IMR-90 (cell line): ENCODE measurements around the gene SLC1A5. TPM values are rescaled to one million over a fixed set of nuclear protein-coding genes. Genes with fewer than 3 reads are reported as not detected.

Experiments used
- ATAC-seq: fragments of 200-7000 bp; cut with Tn5 transposase; 2 replicates; pipeline ENCODE4 v1.9.1; 2020; ENCODE audit warnings: low read depth, mild to moderate bottlenecking, moderate library complexity
- BruUV-seq: library from RNA; stranded (reverse); fragments of 400-500 nt; replicated peaks from 2 replicates; lab custom pipeline; 2021; lab: Mats Ljungman, UMichigan
- CTCF ChIA-PET: fragments of 300-600 bp; formaldehyde crosslinking; extraction: SDS; loops from one replicate; lab custom pipeline; 2021; ENCODE audit warnings: antibody characterized with exemption; lab: Yijun Ruan, JAX
- POLR2A ChIA-PET: fragments of 300-600 bp; sonication (Branson Sonifier 250); formaldehyde crosslinking; loops from one replicate; lab custom pipeline; 2022; ENCODE audit warnings: antibody characterized with exemption; ENCODE audit not compliant: unreplicated experiment; lab: Charles Lee
- DNase-seq: peaks from one replicate; pipeline ENCODE4 v3.0.0; 2013
- H2AFZ ChIP-seq: replicated peaks from 2 replicates; pipeline ENCODE3; 2013; ENCODE audit warnings: low read length, mild to moderate bottlenecking; ENCODE audit not compliant: poor library complexity
- H2AK5ac ChIP-seq: 2 replicates; pipeline ENCODE4 v1.6.1; 2013; ENCODE audit warnings: low read depth, low read length, inconsistent platforms
- H2AK9ac ChIP-seq: replicated peaks from 2 replicates; pipeline ENCODE3; 2013; ENCODE audit warnings: mild to moderate bottlenecking, low read depth, low read length, moderate library complexity; ENCODE audit not compliant: poor library complexity
- H2BK120ac ChIP-seq: 2 replicates; pipeline ENCODE4 v1.6.1; 2013; ENCODE audit warnings: low read depth, low read length, inconsistent platforms
- H2BK15ac ChIP-seq: 3 replicates; pipeline ENCODE4 v1.6.1; 2013; ENCODE audit warnings: low read depth, low read length, inconsistent platforms
- H2BK20ac ChIP-seq: 2 replicates; pipeline ENCODE4 v1.6.1; 2013; ENCODE audit warnings: low read depth, mild to moderate bottlenecking, inconsistent platforms, low read length, moderate library complexity
- H2BK5ac ChIP-seq: 2 replicates; pipeline ENCODE4 v1.6.1; 2013; ENCODE audit warnings: mild to moderate bottlenecking, low read depth, low read length, inconsistent platforms; ENCODE audit not compliant: poor library complexity, severe bottlenecking
- H3K14ac ChIP-seq: replicated peaks from 2 replicates; pipeline ENCODE4 v1.6.1; 2013; ENCODE audit warnings: low read depth, low read length, inconsistent platforms
- H3K18ac ChIP-seq: 2 replicates; pipeline ENCODE4 v1.6.1; 2013; ENCODE audit warnings: low read depth, low read length, control low read depth
- H3K23ac ChIP-seq: 2 replicates; pipeline ENCODE4 v1.6.1; 2013; ENCODE audit warnings: low read depth, low read length, inconsistent platforms
- H3K27ac ChIP-seq: 2 replicates; pipeline ENCODE4 v1.5.1; 2013; ENCODE audit warnings: mild to moderate bottlenecking, control low read depth, low read length; ENCODE audit not compliant: insufficient read depth
- H3K27me3 ChIP-seq: 2 replicates; pipeline ENCODE4 v1.6.1; 2013; ENCODE audit warnings: low read length; ENCODE audit not compliant: control insufficient read depth, insufficient read depth
- H3K36me3 ChIP-seq: 2 replicates; pipeline ENCODE4 v1.6.1; 2013; ENCODE audit warnings: low read length, mixed read lengths; ENCODE audit not compliant: control insufficient read depth, insufficient read depth
- H3K4ac ChIP-seq: 2 replicates; pipeline ENCODE4 v1.6.1; 2013; ENCODE audit warnings: low read depth, low read length, inconsistent platforms
- H3K4me1 ChIP-seq: 2 replicates; pipeline ENCODE4 v1.6.1; 2013; ENCODE audit warnings: low read length, mixed read lengths; ENCODE audit not compliant: control insufficient read depth, insufficient read depth
- H3K4me2 ChIP-seq: 2 replicates; pipeline ENCODE4 v1.6.1; 2013; ENCODE audit warnings: low read depth, mild to moderate bottlenecking, control low read depth, low read length, moderate library complexity
- H3K4me3 ChIP-seq: 2 replicates; pipeline ENCODE4 v1.5.1; 2013; ENCODE audit warnings: low read depth, mild to moderate bottlenecking, control low read depth, low read length, moderate library complexity; ENCODE audit not compliant: insufficient read depth
- H3K56ac ChIP-seq: 2 replicates; pipeline ENCODE4 v1.6.1; 2013; ENCODE audit warnings: low read length, inconsistent platforms; ENCODE audit not compliant: insufficient read depth; ENCODE audit errors: extremely low read depth
- H3K79me1 ChIP-seq, 2 experiments: 2 replicates each; pipeline ENCODE4 v1.6.1; 2013; ENCODE audit warnings: low read length in 2 of 2, inconsistent platforms in 1 of 2, low read depth in 1 of 2
- H3K9ac ChIP-seq: 2 replicates; pipeline ENCODE4 v1.6.1; 2013; ENCODE audit warnings: low read depth, low read length, control low read depth
- H3K9me1 ChIP-seq: 2 replicates; pipeline ENCODE4 v1.6.1; 2013; ENCODE audit warnings: low read length, inconsistent platforms; ENCODE audit not compliant: insufficient read depth
- H3K9me3 ChIP-seq: 2 replicates; pipeline ENCODE4 v1.6.1; 2013; ENCODE audit warnings: low read length; ENCODE audit not compliant: control insufficient read depth, insufficient read depth
- H4K20me1 ChIP-seq: 2 replicates; pipeline ENCODE4 v1.6.1; 2013; ENCODE audit warnings: low read length, inconsistent platforms; ENCODE audit not compliant: insufficient read depth
- H4K5ac ChIP-seq: 2 replicates; pipeline ENCODE4 v1.6.1; 2013; ENCODE audit warnings: mild to moderate bottlenecking, low read depth, low read length, control low read depth
- H4K8ac ChIP-seq, 2 experiments: 2 replicates each; pipeline ENCODE4 v1.6.1; 2013; ENCODE audit warnings: low read depth in 2 of 2, low read length in 2 of 2, control low read depth in 1 of 2, inconsistent platforms in 1 of 2
- H4K91ac ChIP-seq: 2 replicates; pipeline ENCODE4 v1.6.1; 2013; ENCODE audit warnings: low read depth, low read length, inconsistent platforms; ENCODE audit not compliant: insufficient read depth
- CEBPB ChIP-seq: IDR thresholded peaks from 2 replicates; pipeline ENCODE4 v1.6.1; 2012; ENCODE audit warnings: low read depth, low read length, improper control_type of control experiment
- CTCF ChIP-seq: conservative IDR thresholded peaks from 2 replicates; pipeline ENCODE4 v1.5.1; 2012; ENCODE audit warnings: mild to moderate bottlenecking, low read depth, low read length, improper control_type of control experiment
- ELK1 ChIP-seq: fragments of 150-350 bp; IDR thresholded peaks from 2 replicates; pipeline ENCODE4 v1.6.1; 2016; ENCODE audit warnings: low read depth, mild to moderate bottlenecking, low read length, moderate library complexity, borderline replicate concordance
- MAZ ChIP-seq: IDR thresholded peaks from 2 replicates; pipeline ENCODE4 v1.6.1; 2012; ENCODE audit warnings: low read depth, mild to moderate bottlenecking, low read length, improper control_type of control experiment, moderate library complexity, borderline replicate concordance
- RFX5 ChIP-seq: IDR thresholded peaks from 2 replicates; pipeline ENCODE4 v1.8.0; 2012; ENCODE audit warnings: low read depth, mild to moderate bottlenecking, low read length, moderate library complexity
- WGBS, 2 experiments: methylation state at CpG; one replicate each; pipeline versions ENCODE4 v1.1.5 to v1.1.7; 2013; ENCODE audit warnings: missing lambda C conversion rate in 2 of 2; ENCODE audit not compliant: insufficient read length in 1 of 2; ENCODE audit errors: extremely low coverage in 2 of 2; 5-methylcytosine and 5-hydroxymethylcytosine counted together
- dilution Hi-C: fragments of 300-500 bp; cut with HindIII; formaldehyde crosslinking; loops from one replicate; pipeline ENCODE4 v1.14.3; 2018; ENCODE audit warnings: low sequenced_read_pairs; ENCODE audit not compliant: unreplicated experiment
- in situ Hi-C: fragments of 300-500 bp; cut with MboI; formaldehyde crosslinking; loops from 3 replicates; pipeline ENCODE4 v1.14.3; 2019; ENCODE audit warnings: low sequenced_read_pairs, inconsistent platforms, mixed read lengths
- intact Hi-C: fragments of 100-400 bp; cut with micrococcal nuclease; formaldehyde crosslinking; loops from 2 replicates; pipeline ENCODE4 v1.10.0; 2022
- polyA plus RNA-seq, 3 experiments: library from polyadenylated mRNA; depleted of rRNA; stranded (reverse); fragments of >200 nt; gene quantifications; 2 replicates each; pipeline ENCODE4 v1.2.3, GENCODE V29; 2012; ENCODE audit warnings: low replicate concordance in 1 of 3
- total RNA-seq: library from RNA; depleted of rRNA; stranded (reverse); fragments of >200 nt; gene quantifications from 2 replicates; pipeline ENCODE4 v1.2.3, GENCODE V29; 2012

Gene SLC1A5
- total and polyA plus RNA-seq, 2 of the 4 experiments (the other 2 are of a cell fraction) = 142 to 171 TPM

GRCh38 chr19:46772170-46773017 is 16.0 kb downstream of the SLC1A5 start:
- Histone ChIP-seq H2BK120ac (no peak overlapping the region), H4K8ac (no peak overlapping the region), H2AK9ac (no peak overlapping the region), H4K91ac (no peak overlapping the region), H3K9me3 (no peaks in the 10 kb centered on the region), H4K5ac (no peak overlapping the region), H3K9ac (no peak overlapping the region), H2AFZ (no peak overlapping the region), H3K4me2 (no peak overlapping the region), H4K20me1 (peaks cover 37% of the 10 kb centered on the region), H3K56ac (no peak overlapping the region), H3K27ac (no peak overlapping the region), H3K4me1 (peaks cover 2% of the 10 kb centered on the region; the same call in 1 of the 2 replicates), H3K23ac (no peak overlapping the region), H2BK15ac (no peak overlapping the region), H2BK20ac (no peak overlapping the region), H3K4me3 (no peak overlapping the region), H2BK5ac (no peak overlapping the region), H3K4ac (no peak overlapping the region), H2AK5ac (no peak overlapping the region), H3K36me3 (peaks cover 32% of the 10 kb centered on the region), H3K14ac (no peak overlapping the region), H3K18ac (no peak overlapping the region), H3K79me1 (peaks cover 14 to 23% of the 10 kb centered on the region in 2 experiments), H3K27me3 (no peaks in the 10 kb centered on the region), H3K9me1 (no peaks in the 10 kb centered on the region; the same call in 1 of the 2 replicates)
- ATAC-seq (peak; percentile 18; the same call in 1 of the 2 replicates), DNase-seq (no peak)
- dilution Hi-C loops (no loop called here), intact Hi-C loops (no loop called here), in situ Hi-C loops (no loop called here)
- TF ChIP-seq CEBPB = peak; percentile 47
- TF ChIP-seq MAZ = no peak
- no peak for TF ChIP-seq ELK1
- no peak for TF ChIP-seq CTCF
- no peak for TF ChIP-seq RFX5
- CTCF ChIA-PET = no interaction called here
- POLR2A ChIA-PET = interaction anchor here (0.7 kb wide), 1 partner anchor 21 kb away, joined by 4 read pairs; no protein-coding TSS in a partner anchor
- WGBS, 2 experiments = 79% methylated on average over 3 of the region's 12 CpGs; no CpG with 5 or more reads in 1 of the 2 experiments
- no TSS peak for BruUV-seq
